Neural crest cell (in vitro differentiated cells): Measurements from ENCODE around the gene SFMBT1. TPM values are rescaled to one million over a fixed set of nuclear protein-coding genes. Genes with fewer than 3 reads are reported as not detected.

ENCODE experiments used
- DNase-seq: peaks from one replicate; pipeline ENCODE4 v3.0.0; 2021; ENCODE audit warnings: low read depth, mixed read lengths, low spot score
- H3K27ac Mint-ChIP-seq: one replicate; pipeline ENCODE4 v1.8.0; 2021; ENCODE audit warnings: mild to moderate bottlenecking, mixed read lengths; ENCODE audit not compliant: unreplicated experiment
- H3K27me3 Mint-ChIP-seq: 2 replicates; pipeline ENCODE4 v1.8.0; 2021; ENCODE audit warnings: low read depth, mild to moderate bottlenecking, mixed read lengths
- H3K36me3 Mint-ChIP-seq: 2 replicates; pipeline ENCODE4 v1.8.0; 2021; ENCODE audit warnings: low read depth, mild to moderate bottlenecking, mixed read lengths
- H3K4me1 Mint-ChIP-seq: 2 replicates; pipeline ENCODE4 v1.8.0; 2021; ENCODE audit warnings: mixed read lengths
- H3K4me3 Mint-ChIP-seq: one replicate; pipeline ENCODE4 v1.8.0; 2021; ENCODE audit warnings: mild to moderate bottlenecking, mixed read lengths
- H3K9me3 Mint-ChIP-seq: 2 replicates; pipeline ENCODE4 v1.8.0; 2021; ENCODE audit warnings: mixed read lengths
- total RNA-seq: library from RNA; stranded (reverse); gene quantifications from 2 replicates; pipeline ENCODE4 v1.2.1, GENCODE V29; 2021
- TF ChIP-seq, protein P1 (sequence below): fragments of 200-600 bp; sonication (generic); conservative IDR thresholded peaks from 2 replicates; pipeline ENCODE4 v1.5.0; 2021; ENCODE audit warnings: antibody characterized with exemption, mild to moderate bottlenecking

SFMBT1 gene
- total RNA-seq, 1 donor from 2014 or later = 19.8 TPM

DNA sequence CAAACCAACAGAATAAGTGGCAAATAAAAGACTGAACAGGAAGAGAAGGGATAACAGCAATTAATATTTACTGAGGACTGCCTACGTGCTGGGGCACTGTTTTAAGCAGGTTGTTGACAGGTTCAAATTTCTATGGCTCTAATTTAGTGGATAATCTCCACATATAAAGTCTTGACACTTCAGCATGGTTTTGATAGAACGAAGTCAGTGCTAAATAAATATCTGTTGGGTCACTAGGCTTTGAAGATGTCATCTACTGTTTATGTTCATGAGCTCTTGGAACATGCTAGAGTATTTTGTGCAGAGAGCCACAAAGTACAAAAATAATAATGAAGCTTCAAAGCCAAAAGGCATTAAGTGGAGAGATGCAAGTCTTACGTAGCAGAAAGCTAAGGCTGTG lies 74.0 kb downstream of the SFMBT1 start:
- Mint-ChIP-seq H3K36me3 (peaks cover 9% of the 10 kb centered on the region), H3K27me3 (no peaks in the 10 kb centered on the region), H3K4me1 (no peaks in the 10 kb centered on the region), H3K9me3 (no peaks in the 10 kb centered on the region), H3K4me3 (no peak overlapping the region), H3K27ac (no peak overlapping the region)
- DNase-seq = no peak
- TF ChIP-seq, protein P1, sequence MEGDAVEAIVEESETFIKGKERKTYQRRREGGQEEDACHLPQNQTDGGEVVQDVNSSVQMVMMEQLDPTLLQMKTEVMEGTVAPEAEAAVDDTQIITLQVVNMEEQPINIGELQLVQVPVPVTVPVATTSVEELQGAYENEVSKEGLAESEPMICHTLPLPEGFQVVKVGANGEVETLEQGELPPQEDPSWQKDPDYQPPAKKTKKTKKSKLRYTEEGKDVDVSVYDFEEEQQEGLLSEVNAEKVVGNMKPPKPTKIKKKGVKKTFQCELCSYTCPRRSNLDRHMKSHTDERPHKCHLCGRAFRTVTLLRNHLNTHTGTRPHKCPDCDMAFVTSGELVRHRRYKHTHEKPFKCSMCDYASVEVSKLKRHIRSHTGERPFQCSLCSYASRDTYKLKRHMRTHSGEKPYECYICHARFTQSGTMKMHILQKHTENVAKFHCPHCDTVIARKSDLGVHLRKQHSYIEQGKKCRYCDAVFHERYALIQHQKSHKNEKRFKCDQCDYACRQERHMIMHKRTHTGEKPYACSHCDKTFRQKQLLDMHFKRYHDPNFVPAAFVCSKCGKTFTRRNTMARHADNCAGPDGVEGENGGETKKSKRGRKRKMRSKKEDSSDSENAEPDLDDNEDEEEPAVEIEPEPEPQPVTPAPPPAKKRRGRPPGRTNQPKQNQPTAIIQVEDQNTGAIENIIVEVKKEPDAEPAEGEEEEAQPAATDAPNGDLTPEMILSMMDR = no peak

DNA sequence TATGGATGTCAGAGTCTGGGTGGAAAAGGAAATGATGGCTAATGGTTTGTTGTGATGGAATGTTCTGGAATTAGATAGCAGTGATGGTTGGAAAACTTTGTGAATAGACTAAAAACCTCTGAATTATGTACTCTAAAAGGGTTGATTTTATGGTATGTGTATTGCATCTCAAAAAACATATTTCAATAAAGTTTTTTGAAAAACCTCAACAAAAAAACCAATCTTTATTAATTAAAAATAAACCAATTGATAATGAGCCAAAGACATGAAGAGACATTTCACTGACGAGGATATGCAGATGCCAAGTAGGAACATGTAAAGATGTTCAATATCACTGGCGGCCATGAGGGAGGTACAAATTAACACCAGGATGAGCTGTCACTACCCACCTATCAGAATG lies 78.5 kb downstream of the SFMBT1 start:
- DNase-seq = no peak
- H3K9me3 Mint-ChIP-seq = no peaks in the 10 kb centered on the region

DNA sequence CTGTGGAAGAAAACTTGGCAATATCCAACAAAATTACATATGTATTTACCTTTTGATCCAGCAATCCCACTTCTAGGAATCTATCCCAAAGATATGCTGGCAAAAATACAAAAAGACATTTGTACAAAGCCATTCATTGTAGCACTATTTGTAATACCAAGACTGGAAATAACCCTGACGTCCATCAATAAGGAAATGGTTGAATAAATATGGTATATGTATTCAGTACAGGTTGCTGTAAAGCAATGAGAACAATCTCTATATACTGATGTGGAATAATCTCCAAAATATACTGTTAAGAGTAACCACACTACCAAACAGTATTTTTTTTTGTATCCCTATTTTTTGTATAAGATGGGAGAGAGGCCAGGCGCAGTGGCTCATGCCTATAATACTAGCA lies 83.7 kb downstream of the SFMBT1 start:
- Mint-ChIP-seq H3K27me3 (no peaks in the 10 kb centered on the region), H3K36me3 (peaks cover 30% of the 10 kb centered on the region), H3K27ac (no peak overlapping the region), H3K4me1 (no peaks in the 10 kb centered on the region), H3K4me3 (no peak overlapping the region), H3K9me3 (peaks cover 4% of the 10 kb centered on the region)
- no peak for DNase-seq
- TF ChIP-seq, protein P1 = no peak

More for the DNA sequence above, 78.5 kb downstream of the SFMBT1 start:
- TF ChIP-seq, protein P1 = no peak
- Mint-ChIP-seq H3K27me3 (no peaks in the 10 kb centered on the region), H3K4me3 (no peak overlapping the region), H3K36me3 (peaks cover 21% of the 10 kb centered on the region), H3K27ac (no peak overlapping the region), H3K4me1 (no peaks in the 10 kb centered on the region)

DNA sequence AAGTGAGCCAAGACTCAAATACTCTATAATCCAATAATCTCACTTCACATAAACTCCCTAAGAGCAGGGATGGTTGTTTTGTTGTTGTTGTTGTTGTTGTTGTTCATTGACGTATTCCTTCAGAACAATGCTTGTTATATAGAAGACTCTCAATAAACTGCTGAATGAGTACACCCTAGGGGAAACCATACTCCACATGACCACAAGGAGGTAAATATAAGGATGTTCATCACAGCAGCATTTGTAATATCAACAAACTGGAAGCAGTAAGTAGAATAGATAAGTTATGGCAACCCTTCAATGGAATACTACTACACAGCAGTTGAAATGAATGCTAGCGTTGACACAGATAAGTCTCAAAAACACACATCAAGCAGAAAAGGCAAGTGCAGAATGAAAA lies 86.1 kb downstream of the SFMBT1 start:
- no peaks in the 10 kb centered on the region for H3K27me3 Mint-ChIP-seq
- H3K9me3 Mint-ChIP-seq = peaks cover 7% of the 10 kb centered on the region
- TF ChIP-seq, protein P1 = peak; percentile 19
- no peak overlapping the region for H3K4me3 Mint-ChIP-seq
- H3K36me3 Mint-ChIP-seq = peaks cover 29% of the 10 kb centered on the region
- H3K27ac Mint-ChIP-seq = no peak overlapping the region
- DNase-seq = no peak
- no peaks in the 10 kb centered on the region for H3K4me1 Mint-ChIP-seq

DNA sequence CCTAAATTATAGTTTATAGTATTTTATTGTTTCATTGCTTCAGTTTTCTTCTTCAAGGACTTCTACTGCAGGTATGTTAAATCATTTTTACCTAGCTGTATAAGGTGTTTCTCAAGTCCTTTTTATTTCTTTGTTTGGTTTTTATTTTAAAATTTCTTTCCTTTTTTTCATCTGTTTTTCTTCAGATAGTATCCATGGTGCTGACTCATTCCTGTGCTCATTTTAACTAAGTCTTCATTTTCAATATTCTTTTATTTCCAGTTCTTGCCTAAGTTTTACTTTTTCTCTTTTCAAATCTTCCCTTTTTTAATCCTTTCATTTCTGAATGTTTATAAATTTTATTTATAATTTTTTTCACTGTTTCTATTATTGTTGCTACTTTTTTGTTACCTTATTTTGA lies 106.3 kb downstream of the SFMBT1 start:
- no peak overlapping the region for H3K27ac Mint-ChIP-seq
- H3K27me3 Mint-ChIP-seq = no peaks in the 10 kb centered on the region
- H3K9me3 Mint-ChIP-seq = no peaks in the 10 kb centered on the region

More for the DNA sequence above, 106.3 kb downstream of the SFMBT1 start:
- Mint-ChIP-seq H3K4me3 (no peak overlapping the region), H3K36me3 (peaks cover 5% of the 10 kb centered on the region), H3K4me1 (peaks cover 9% of the 10 kb centered on the region)
- DNase-seq = no peak
- TF ChIP-seq, protein P1 = no peak
